SU-DHL-6 (cell line): ENCODE measurements around the gene ARFGAP3.

ENCODE experiments used
- H2AFZ ChIP-seq: fragments of 200-600 bp; sonication (generic); 2 replicates; pipeline ENCODE4 v1.6.1; 2014; ENCODE audit warnings: low read depth, mild to moderate bottlenecking, moderate library complexity, mixed read lengths, antibody characterized with exemption, low read length; ENCODE audit not compliant: severe bottlenecking
- H3F3A ChIP-seq: fragments of 200-600 bp; shearing (Covaris generic); 2 replicates; pipeline ENCODE4 v1.6.0; 2016; ENCODE audit warnings: antibody characterized with exemption, mild to moderate bottlenecking; ENCODE audit not compliant: insufficient read depth
- H3K27ac ChIP-seq: fragments of 200-600 bp; sonication (generic); 2 replicates; pipeline ENCODE4 v1.5.1; 2016; ENCODE audit warnings: low read depth, mild to moderate bottlenecking, low read length, moderate library complexity, mixed read lengths
- H3K27me3 ChIP-seq: fragments of 200-600 bp; sonication (generic), shearing (Covaris generic); 2 replicates; pipeline ENCODE4 v1.6.0; 2014; ENCODE audit warnings: mild to moderate bottlenecking, low read length
- H3K36me3 ChIP-seq: fragments of 200-600 bp; sonication (generic); 2 replicates; pipeline ENCODE4 v1.6.1; 2014; ENCODE audit warnings: mild to moderate bottlenecking, low read length, mixed read lengths
- H3K4me2 ChIP-seq: fragments of 300-600, 200-600 bp; shearing (Covaris generic), sonication (generic); 2 replicates; pipeline ENCODE4 v1.6.0; 2014; ENCODE audit warnings: low read length, low read depth, mild to moderate bottlenecking; ENCODE audit not compliant: poor library complexity, severe bottlenecking
- H3K4me3 ChIP-seq: fragments of 200-600 bp; sonication (generic); 2 replicates; pipeline ENCODE4 v1.5.1; 2014; ENCODE audit warnings: antibody characterized with exemption, low read length, mild to moderate bottlenecking, mixed read lengths; ENCODE audit not compliant: insufficient read depth, poor library complexity, severe bottlenecking
- H3K79me2 ChIP-seq: fragments of 200-600 bp; sonication (generic); 2 replicates; pipeline ENCODE4 v1.6.1; 2014; ENCODE audit warnings: mild to moderate bottlenecking, low read length, moderate library complexity; ENCODE audit not compliant: insufficient read depth
- H3K9ac ChIP-seq: fragments of 200-600 bp; sonication (generic); 2 replicates; pipeline ENCODE4 v1.7.0; 2014; ENCODE audit warnings: mild to moderate bottlenecking, low read length
- H3K9me2 ChIP-seq: fragments of 200-600 bp; sonication (generic); replicated peaks from 2 replicates; pipeline ENCODE4 v1.6.1; 2014; ENCODE audit warnings: low read length; ENCODE audit not compliant: insufficient read depth
- H3K9me3 ChIP-seq: fragments of 200-600 bp; sonication (generic); 2 replicates; pipeline ENCODE4 v1.6.1; 2014; ENCODE audit warnings: low read length, mixed read lengths; ENCODE audit not compliant: insufficient read depth
- H4K20me1 ChIP-seq: fragments of 200-600 bp; sonication (generic); 2 replicates; pipeline ENCODE4 v1.6.1; 2014; ENCODE audit warnings: low read depth, mild to moderate bottlenecking, antibody characterized with exemption, low read length, moderate library complexity, mixed read lengths
- CTCF ChIP-seq: fragments of 200-600 bp; sonication (generic); IDR thresholded peaks from one replicate; pipeline ENCODE4 v1.5.1; 2017; ENCODE audit warnings: antibody characterized with exemption, mild to moderate bottlenecking, low read length, moderate library complexity; ENCODE audit not compliant: insufficient read depth, poor library complexity, severe bottlenecking
- EZH2phosphoT487 ChIP-seq: fragments of 200-600 bp; sonication (generic), shearing (Covaris generic); conservative IDR thresholded peaks from 2 replicates; pipeline ENCODE4 v1.6.1; 2018; ENCODE audit warnings: mild to moderate bottlenecking, antibody characterized with exemption, low read length, moderate library complexity, mixed read lengths

ARFGAP3 gene

GRCh38 chr22:42831712-42832111, 25.4 kb downstream of the ARFGAP3 start:
- H3K9me2 ChIP-seq, result no peaks in the 10 kb centered on the region
- H4K20me1 ChIP-seq, result no peaks in the 10 kb centered on the region
- H3K4me2 ChIP-seq, result no peak overlapping the region
- no peaks in the 10 kb centered on the region for H3K36me3 ChIP-seq
- no peak overlapping the region for H2AFZ ChIP-seq
- H3K27ac ChIP-seq, result no peak overlapping the region
- H3K79me2 ChIP-seq, result no peaks in the 10 kb centered on the region
- no peaks in the 10 kb centered on the region for H3F3A ChIP-seq
- no peaks in the 10 kb centered on the region for H3K9me3 ChIP-seq
- no peak overlapping the region for H3K4me3 ChIP-seq
- TF ChIP-seq EZH2phosphoT487, result no peak
- TF ChIP-seq CTCF, result no peak
- no peak overlapping the region for H3K9ac ChIP-seq
- no peaks in the 10 kb centered on the region for H3K27me3 ChIP-seq

- H2AFZ ChIP-seq, result no peak overlapping the region
- no peaks in the 10 kb centered on the region for H4K20me1 ChIP-seq
- no peaks in the 10 kb centered on the region for H3K27me3 ChIP-seq
- no peak overlapping the region for H3K4me3 ChIP-seq
- H3K9ac ChIP-seq, result no peak overlapping the region
- H3K4me2 ChIP-seq, result no peak overlapping the region
- no peaks in the 10 kb centered on the region for H3F3A ChIP-seq
- H3K79me2 ChIP-seq, result no peaks in the 10 kb centered on the region
- H3K9me2 ChIP-seq, result no peaks in the 10 kb centered on the region
- no peaks in the 10 kb centered on the region for H3K9me3 ChIP-seq
- TF ChIP-seq EZH2phosphoT487, result no peak
- no peak for TF ChIP-seq CTCF
- H3K27ac ChIP-seq, result no peak overlapping the region
- no peaks in the 10 kb centered on the region for H3K36me3 ChIP-seq
These were observed 26.9 kb downstream of the ARFGAP3 start for GRCh38 chr22:42830161-42830560.

- Histone ChIP-seq H3K9me2 (no peaks in the 10 kb centered on the region), H3F3A (no peaks in the 10 kb centered on the region), H3K9ac (no peak overlapping the region), H2AFZ (no peak overlapping the region), H3K4me3 (no peak overlapping the region), H3K36me3 (no peaks in the 10 kb centered on the region), H3K4me2 (no peak overlapping the region), H3K79me2 (no peaks in the 10 kb centered on the region), H4K20me1 (no peaks in the 10 kb centered on the region), H3K27ac (no peak overlapping the region), H3K9me3 (no peaks in the 10 kb centered on the region), H3K27me3 (no peaks in the 10 kb centered on the region)
- TF ChIP-seq EZH2phosphoT487 (no peak), CTCF (no peak)
These were observed 27.8 kb downstream of the ARFGAP3 start for GRCh38 chr22:42829302-42829701.
